CD14-positive monocyte (primary cell): ENCODE measurements around the gene TBL1XR1. TPM values are rescaled to one million over a fixed set of nuclear protein-coding genes. Genes with fewer than 3 reads are reported as not detected.

Experiments
- DNase-seq, 3 donors: peaks; one replicate each; pipeline ENCODE4 v3.0.0-alpha.2; 2011 to 2022
- H2AFZ ChIP-seq: 2 replicates; pipeline ENCODE4 v1.6.0; 2012; ENCODE audit warnings: mild to moderate bottlenecking, low read depth, low read length, inconsistent platforms; ENCODE audit not compliant: insufficient read depth, poor library complexity, severe bottlenecking
- H3K27ac ChIP-seq, 2 donors: 1 replicate in 1 of 2; 2 replicates in 1 of 2; pipeline ENCODE4 v1.5.1; 2012 to 2013; ENCODE audit warnings: low read length in 2 of 2, control low read depth in 1 of 2, inconsistent platforms in 1 of 2, low read depth in 1 of 2, mild to moderate bottlenecking in 1 of 2
- H3K27me3 ChIP-seq, 2 donors: one replicate each; pipeline versions ENCODE4 v1.6.0 to v1.6.1; 2011 to 2013; ENCODE audit warnings: low read length in 2 of 2; ENCODE audit not compliant: control insufficient read depth in 2 of 2, insufficient read depth in 2 of 2
- H3K36me3 ChIP-seq, 2 donors: replicated peaks in 1 of 2; 1 replicate in 1 of 2; 2 replicates in 1 of 2; pipeline versions ENCODE4 v1.5.1 to v1.6.1; 2012 to 2013; ENCODE audit warnings: low read length in 2 of 2, control low read depth in 1 of 2, inconsistent platforms in 1 of 2, mild to moderate bottlenecking in 1 of 2; ENCODE audit not compliant: insufficient read depth in 2 of 2, control insufficient read depth in 1 of 2
- H3K4me1 ChIP-seq, 2 donors: 1 replicate in 1 of 2; 2 replicates in 1 of 2; pipeline versions ENCODE4 v1.5.1 to v1.6.1; 2012 to 2013; ENCODE audit warnings: low read length in 2 of 2, control low read depth in 1 of 2, inconsistent platforms in 1 of 2, mild to moderate bottlenecking in 1 of 2, moderate library complexity in 1 of 2; ENCODE audit not compliant: insufficient read depth in 2 of 2, control insufficient read depth in 1 of 2
- H3K4me2 ChIP-seq: replicated peaks from 2 replicates; pipeline ENCODE3; 2012; ENCODE audit warnings: low read length, moderate library complexity, mild to moderate bottlenecking; ENCODE audit not compliant: poor library complexity, severe bottlenecking; ENCODE audit errors: extremely low read depth
- H3K4me3 ChIP-seq, 3 experiments: fragments of 200-600 bp in 1 of 3; sonication (generic) in 1 of 3; replicated peaks in 1 of 3; 1 replicate in 2 of 3; 2 replicates in 1 of 3; pipeline ENCODE4 v1.5.1; 2011 to 2013; ENCODE audit warnings: low read length in 3 of 3, mild to moderate bottlenecking in 3 of 3, control low read depth in 2 of 3, low read depth in 2 of 3, inconsistent platforms in 1 of 3, moderate library complexity in 1 of 3
- H3K79me2 ChIP-seq: 2 replicates; pipeline ENCODE4 v1.6.0; 2012; ENCODE audit warnings: mild to moderate bottlenecking, control low read depth, inconsistent platforms, low read length, moderate library complexity; ENCODE audit not compliant: insufficient read depth
- H3K9ac ChIP-seq: 2 replicates; pipeline ENCODE4 v1.6.0; 2017; ENCODE audit warnings: low read length, mild to moderate bottlenecking; ENCODE audit not compliant: insufficient read depth, poor library complexity, severe bottlenecking
- H3K9me3 ChIP-seq, 2 donors: replicated peaks in 1 of 2; 1 replicate in 1 of 2; 2 replicates in 1 of 2; pipeline versions ENCODE4 v1.5.1 to v1.6.1; 2012 to 2013; ENCODE audit warnings: low read length in 2 of 2, control low read depth in 1 of 2; ENCODE audit not compliant: control insufficient read depth in 1 of 2, insufficient read depth in 1 of 2
- H4K20me1 ChIP-seq: 2 replicates; pipeline ENCODE4 v1.6.0; 2012; ENCODE audit warnings: mild to moderate bottlenecking, low read length, control low read depth, moderate library complexity; ENCODE audit not compliant: insufficient read depth
- H3K27ac Mint-ChIP-seq, 7 donors: one replicate each; pipeline ENCODE4 v1.8.0; 2020; ENCODE audit warnings: mild to moderate bottlenecking in 7 of 7, mixed read lengths in 7 of 7, moderate library complexity in 6 of 7, inconsistent platforms in 2 of 7
- H3K27me3 Mint-ChIP-seq, 3 donors: one replicate each; pipeline ENCODE4 v1.8.0; 2021 to 2022; ENCODE audit warnings: low read depth in 3 of 3, mild to moderate bottlenecking in 3 of 3, mixed read lengths in 3 of 3, moderate library complexity in 3 of 3, inconsistent platforms in 1 of 3
- H3K36me3 Mint-ChIP-seq, 2 donors: one replicate each; pipeline ENCODE4 v1.8.0; 2020; ENCODE audit warnings: mixed read lengths in 2 of 2, inconsistent platforms in 1 of 2, mild to moderate bottlenecking in 1 of 2
- H3K4me1 Mint-ChIP-seq: one replicate; pipeline ENCODE4 v1.8.0; 2020; ENCODE audit warnings: mild to moderate bottlenecking, mixed read lengths
- H3K4me3 Mint-ChIP-seq, 2 donors: one replicate each; pipeline ENCODE4 v1.8.0; 2020; ENCODE audit warnings: mild to moderate bottlenecking in 2 of 2, mixed read lengths in 2 of 2, moderate library complexity in 1 of 2
- H3K9me3 Mint-ChIP-seq, 7 donors: one replicate each; pipeline ENCODE4 v1.8.0; 2020 to 2022; ENCODE audit warnings: mixed read lengths in 7 of 7, mild to moderate bottlenecking in 6 of 7, moderate library complexity in 6 of 7, inconsistent platforms in 2 of 7
- WGBS: methylation state at CpG from one replicate; pipeline ENCODE4 v1.1.5; 2013; ENCODE audit warnings: missing lambda C conversion rate; ENCODE audit not compliant: insufficient coverage; 5-methylcytosine and 5-hydroxymethylcytosine counted together
- intact Hi-C, 2 donors: fragments of 100-400 bp; cut with micrococcal nuclease; formaldehyde crosslinking; loops; one replicate each; pipeline versions ENCODE4 v1.15.0 to v1.15.1; 2023
- polyA plus RNA-seq, 3 donors: library from polyadenylated mRNA; depleted of rRNA in 1 of 3; unstranded in 2 of 3; stranded (reverse) in 1 of 3; fragments of 300-500 nt in 2 of 3; fragments of >200 nt in 1 of 3; fragmentation: Illumina TruSeq in 2 of 3; gene quantifications; 1 replicate in 2 of 3; 2 replicates in 1 of 3; pipeline ENCODE4 v1.2.3, GENCODE V29; 2012 to 2021
- TF ChIP-seq, protein P1 (sequence below): fragments of 200-600 bp; IDR thresholded peaks from one replicate; pipeline ENCODE4 v1.8.0; 2022; ENCODE audit warnings: antibody characterized with exemption, mild to moderate bottlenecking

TBL1XR1 gene
- polyA plus RNA-seq, 3 donors, result 10.2 to 20.4 (median 18.3) TPM

DNA sequence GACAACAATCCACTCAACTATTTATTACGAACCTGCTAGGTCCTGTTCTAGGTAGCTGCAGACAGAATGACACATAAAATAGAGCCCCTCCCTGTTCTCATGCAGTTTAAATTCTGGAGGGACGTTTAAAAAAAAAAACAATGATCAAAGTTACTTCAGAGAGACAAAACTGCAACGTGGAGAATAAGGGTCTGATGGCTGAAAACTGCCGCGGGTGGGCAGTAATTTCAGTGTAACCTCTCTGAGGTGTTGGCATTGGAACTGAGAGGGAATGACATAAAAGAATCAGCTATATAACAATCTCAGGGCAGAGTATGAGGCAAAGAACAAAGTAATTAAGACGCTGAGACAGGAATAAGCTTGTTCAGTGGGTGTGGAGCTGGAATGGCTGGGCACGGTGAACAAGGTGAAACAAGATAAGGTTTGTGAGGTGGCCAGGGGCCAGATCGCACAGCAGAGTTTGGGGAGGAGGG lies 19.5 kb downstream of the TBL1XR1 start:
- no peak overlapping the region for H3K27ac ChIP-seq
- no peaks in the 10 kb centered on the region for H3K9me3 Mint-ChIP-seq
- H3K36me3 Mint-ChIP-seq, result peaks cover 0 to 9% of the 10 kb centered on the region in 2 donors
- DNase-seq, result no peak
- H3K27me3 Mint-ChIP-seq, result peaks cover 0 to 3% (median 0%) of the 10 kb centered on the region in 3 donors
- intact Hi-C loops, result no loop called here
- H3K9ac ChIP-seq, result no peak overlapping the region
- 93% methylated on average over 2 of the region's 8 CpGs for WGBS
- no peak overlapping the region for H3K4me3 ChIP-seq
- H3K4me1 ChIP-seq, result peaks cover 0 to 3% of the 10 kb centered on the region in 2 donors
- TF ChIP-seq, protein P1, sequence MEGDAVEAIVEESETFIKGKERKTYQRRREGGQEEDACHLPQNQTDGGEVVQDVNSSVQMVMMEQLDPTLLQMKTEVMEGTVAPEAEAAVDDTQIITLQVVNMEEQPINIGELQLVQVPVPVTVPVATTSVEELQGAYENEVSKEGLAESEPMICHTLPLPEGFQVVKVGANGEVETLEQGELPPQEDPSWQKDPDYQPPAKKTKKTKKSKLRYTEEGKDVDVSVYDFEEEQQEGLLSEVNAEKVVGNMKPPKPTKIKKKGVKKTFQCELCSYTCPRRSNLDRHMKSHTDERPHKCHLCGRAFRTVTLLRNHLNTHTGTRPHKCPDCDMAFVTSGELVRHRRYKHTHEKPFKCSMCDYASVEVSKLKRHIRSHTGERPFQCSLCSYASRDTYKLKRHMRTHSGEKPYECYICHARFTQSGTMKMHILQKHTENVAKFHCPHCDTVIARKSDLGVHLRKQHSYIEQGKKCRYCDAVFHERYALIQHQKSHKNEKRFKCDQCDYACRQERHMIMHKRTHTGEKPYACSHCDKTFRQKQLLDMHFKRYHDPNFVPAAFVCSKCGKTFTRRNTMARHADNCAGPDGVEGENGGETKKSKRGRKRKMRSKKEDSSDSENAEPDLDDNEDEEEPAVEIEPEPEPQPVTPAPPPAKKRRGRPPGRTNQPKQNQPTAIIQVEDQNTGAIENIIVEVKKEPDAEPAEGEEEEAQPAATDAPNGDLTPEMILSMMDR, result no peak
- H3K4me2 ChIP-seq, result no peak overlapping the region
- H4K20me1 ChIP-seq, result peaks cover 91% of the 10 kb centered on the region
- no peak overlapping the region for H2AFZ ChIP-seq
- peaks cover 51% of the 10 kb centered on the region for H3K4me1 Mint-ChIP-seq
- peak overlapping the region in 3 of 7 donors; percentile 28 to 61 (median 43) for H3K27ac Mint-ChIP-seq
- no peak overlapping the region for H3K4me3 Mint-ChIP-seq
- H3K36me3 ChIP-seq, result no peaks in the 10 kb centered on the region
- no peaks in the 10 kb centered on the region for H3K9me3 ChIP-seq
- H3K79me2 ChIP-seq, result peaks cover 100% of the 10 kb centered on the region
- H3K27me3 ChIP-seq, result no peaks in the 10 kb centered on the region

DNA sequence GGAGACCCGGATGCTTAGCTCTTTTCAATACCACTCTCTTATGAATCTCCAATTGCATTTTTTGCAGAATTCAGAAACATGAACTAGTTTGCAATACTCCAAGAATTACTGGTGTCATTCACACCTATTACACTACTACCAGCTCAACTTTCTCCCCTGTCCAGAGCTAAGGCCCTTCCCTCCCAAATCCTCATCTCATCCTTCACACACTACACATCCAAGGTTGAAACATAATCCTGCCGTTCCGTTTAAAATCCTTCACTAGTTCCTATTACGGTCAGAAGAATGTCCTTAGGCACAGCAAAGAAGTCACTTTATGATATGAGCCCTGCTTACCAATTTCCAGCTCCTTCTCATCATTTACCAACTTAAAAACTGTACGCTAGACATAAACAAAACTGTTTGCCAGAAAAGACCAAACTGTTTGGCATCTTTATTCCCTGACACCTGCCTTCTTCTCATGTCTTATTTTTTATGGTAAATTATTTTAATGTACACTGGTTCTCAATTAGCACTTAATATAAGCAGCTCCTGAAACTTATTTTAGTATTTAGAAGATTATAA lies 22.6 kb downstream of the TBL1XR1 start:
- Histone ChIP-seq H3K4me1 (peaks cover 0 to 3% of the 10 kb centered on the region in 2 donors), H4K20me1 (peaks cover 93% of the 10 kb centered on the region), H3K4me3 (no peak overlapping the region)

More for the DNA sequence above, 22.6 kb downstream of the TBL1XR1 start:
- Histone ChIP-seq H2AFZ (no peak overlapping the region), H3K4me2 (no peak overlapping the region), H3K27me3 (no peaks in the 10 kb centered on the region), H3K9ac (no peak overlapping the region), H3K9me3 (no peaks in the 10 kb centered on the region), H3K36me3 (peaks cover 0 to 11% of the 10 kb centered on the region in 2 donors), H3K79me2 (peaks cover 100% of the 10 kb centered on the region), H3K27ac (peak overlapping the region in 1 of 2 donors; percentile 64)
- no peak for DNase-seq
- TF ChIP-seq, protein P1, result no peak
- Mint-ChIP-seq H3K4me1 (peaks cover 46% of the 10 kb centered on the region), H3K36me3 (peaks cover 13 to 23% of the 10 kb centered on the region in 2 donors), H3K4me3 (no peak overlapping the region), H3K9me3 (no peaks in the 10 kb centered on the region), H3K27me3 (no peaks in the 10 kb centered on the region), H3K27ac (peak overlapping the region in 2 of 7 donors; percentile 16 to 27)
- intact Hi-C loops, result no loop called here
- WGBS, result 77% methylated on average over 4 of the region's 5 CpGs
